ENCODE results near the gene GBF1. TPM values are rescaled to one million over a fixed set of nuclear protein-coding genes. Genes with fewer than 3 reads are reported as not detected.

GBF1 gene
- total and polyA plus RNA-seq, 10 of the 15 experiments (the other 5 are each of a cell fraction or from before 2014, with no cell fraction given) = 0.82 to 42.0 (median 21.8) TPM

DNA sequence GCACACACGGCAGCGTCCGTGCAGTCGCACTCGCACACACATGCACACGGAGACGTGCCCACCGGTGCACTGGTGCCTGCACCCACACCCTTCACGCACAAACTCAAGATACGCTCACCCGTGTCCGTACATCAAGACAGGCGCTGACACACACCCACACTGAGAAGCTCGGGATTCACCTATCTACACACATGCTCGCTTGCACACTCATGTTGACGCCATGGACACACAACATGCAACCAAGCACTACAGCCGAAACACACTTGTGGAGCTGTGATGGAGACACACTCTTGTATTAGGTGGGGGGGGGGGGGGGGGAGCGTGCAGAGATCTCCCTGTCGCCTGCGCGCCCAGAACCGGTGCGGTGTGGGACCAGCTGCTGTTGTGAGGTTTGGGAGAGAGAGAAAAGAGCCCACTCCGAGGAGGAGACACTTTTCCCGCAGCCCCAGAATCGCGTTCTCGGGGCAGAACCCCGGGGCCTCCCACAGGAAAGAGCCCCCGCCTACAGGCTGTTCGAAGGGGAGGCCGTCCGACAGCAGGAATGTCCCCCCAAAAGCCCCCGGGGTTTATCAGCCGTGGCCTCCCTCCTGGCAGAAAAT is 149.6 kb downstream of the GBF1 start (continued):
- TF ChIP-seq, protein P1, sequence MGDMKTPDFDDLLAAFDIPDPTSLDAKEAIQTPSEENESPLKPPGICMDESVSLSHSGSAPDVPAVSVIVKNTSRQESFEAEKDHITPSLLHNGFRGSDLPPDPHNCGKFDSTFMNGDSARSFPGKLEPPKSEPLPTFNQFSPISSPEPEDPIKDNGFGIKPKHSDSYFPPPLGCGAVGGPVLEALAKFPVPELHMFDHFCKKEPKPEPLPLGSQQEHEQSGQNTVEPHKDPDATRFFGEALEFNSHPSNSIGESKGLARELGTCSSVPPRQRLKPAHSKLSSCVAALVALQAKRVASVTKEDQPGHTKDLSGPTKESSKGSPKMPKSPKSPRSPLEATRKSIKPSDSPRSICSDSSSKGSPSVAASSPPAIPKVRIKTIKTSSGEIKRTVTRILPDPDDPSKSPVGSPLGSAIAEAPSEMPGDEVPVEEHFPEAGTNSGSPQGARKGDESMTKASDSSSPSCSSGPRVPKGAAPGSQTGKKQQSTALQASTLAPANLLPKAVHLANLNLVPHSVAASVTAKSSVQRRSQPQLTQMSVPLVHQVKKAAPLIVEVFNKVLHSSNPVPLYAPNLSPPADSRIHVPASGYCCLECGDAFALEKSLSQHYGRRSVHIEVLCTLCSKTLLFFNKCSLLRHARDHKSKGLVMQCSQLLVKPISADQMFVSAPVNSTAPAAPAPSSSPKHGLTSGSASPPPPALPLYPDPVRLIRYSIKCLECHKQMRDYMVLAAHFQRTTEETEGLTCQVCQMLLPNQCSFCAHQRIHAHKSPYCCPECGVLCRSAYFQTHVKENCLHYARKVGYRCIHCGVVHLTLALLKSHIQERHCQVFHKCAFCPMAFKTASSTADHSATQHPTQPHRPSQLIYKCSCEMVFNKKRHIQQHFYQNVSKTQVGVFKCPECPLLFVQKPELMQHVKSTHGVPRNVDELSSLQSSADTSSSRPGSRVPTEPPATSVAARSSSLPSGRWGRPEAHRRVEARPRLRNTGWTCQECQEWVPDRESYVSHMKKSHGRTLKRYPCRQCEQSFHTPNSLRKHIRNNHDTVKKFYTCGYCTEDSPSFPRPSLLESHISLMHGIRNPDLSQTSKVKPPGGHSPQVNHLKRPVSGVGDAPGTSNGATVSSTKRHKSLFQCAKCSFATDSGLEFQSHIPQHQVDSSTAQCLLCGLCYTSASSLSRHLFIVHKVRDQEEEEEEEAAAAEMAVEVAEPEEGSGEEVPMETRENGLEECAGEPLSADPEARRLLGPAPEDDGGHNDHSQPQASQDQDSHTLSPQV (IDR thresholded peaks at IDR 0.05) = no peak
- TF ChIP-seq LARP7 (IDR thresholded peaks at IDR 0.05) = peak; percentile 42; the same call in 1 of the 2 replicates
- no peak for TF ChIP-seq NR2C1 (IDR thresholded peaks at IDR 0.05)
- TF ChIP-seq MTA2 (IDR thresholded peaks at IDR 0.05; ENCODE audit: low read depth) = peak; percentile 41; the same call in 1 of the 2 replicates
- no peak for TF ChIP-seq SP1 (IDR thresholded peaks at IDR 0.05; ENCODE audit: low read depth, low read length)
- TF ChIP-seq BACH1 (IDR thresholded peaks at IDR 0.05; ENCODE audit: borderline replicate concordance) = no peak
- TF ChIP-seq NFXL1 (IDR thresholded peaks at IDR 0.05; ENCODE audit: borderline replicate concordance) = no peak
- no peak for TF ChIP-seq ZNF384 (IDR thresholded peaks at IDR 0.05; ENCODE audit: borderline replicate concordance, low read depth, low read length)
- no peak for TF ChIP-seq CREM (IDR thresholded peaks at IDR 0.05; ENCODE audit: low read depth)
- TF ChIP-seq HDAC2 (IDR thresholded peaks at IDR 0.05) = no peak
- TF ChIP-seq, protein P2, sequence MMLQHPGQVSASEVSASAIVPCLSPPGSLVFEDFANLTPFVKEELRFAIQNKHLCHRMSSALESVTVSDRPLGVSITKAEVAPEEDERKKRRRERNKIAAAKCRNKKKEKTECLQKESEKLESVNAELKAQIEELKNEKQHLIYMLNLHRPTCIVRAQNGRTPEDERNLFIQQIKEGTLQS (IDR thresholded peaks at IDR 0.05; ENCODE audit: borderline replicate concordance, extremely low read depth, low read depth, low read length) = no peak
- no peak for TF ChIP-seq TBL1XR1 (IDR thresholded peaks at IDR 0.05; ENCODE audit: low read depth, low read length)
- TF ChIP-seq YY1 (IDR thresholded peaks at IDR 0.05; ENCODE audit: low read depth, low read length) = no peak
- peak; percentile 37; the same call in 1 of the 2 replicates for TF ChIP-seq CBFB (IDR thresholded peaks at IDR 0.05; ENCODE audit: low read depth)
- TF ChIP-seq YBX1 (IDR thresholded peaks at IDR 0.05) = no peak
- no peak for TF ChIP-seq IRF4 (IDR thresholded peaks at IDR 0.05; ENCODE audit: low read depth, low read length)
- no peak for TF ChIP-seq RB1 (IDR thresholded peaks at IDR 0.05; ENCODE audit: borderline replicate concordance)
- TF ChIP-seq FOXM1 (IDR thresholded peaks at IDR 0.05; ENCODE audit: low read depth, low read length) = no peak
- TF ChIP-seq MYB (IDR thresholded peaks at IDR 0.05; ENCODE audit: borderline replicate concordance, low read depth, low read length) = no peak

Measured in GM12878 (cell line).